ENCODE measurements around the gene KCND3. TPM values are rescaled to one million over a fixed set of nuclear protein-coding genes. Genes with fewer than 3 reads are reported as not detected.

The KCND3 gene
- total and polyA plus RNA-seq, 8 donors, result 0.87 to 15.8 (median 4.5) TPM

DNA sequence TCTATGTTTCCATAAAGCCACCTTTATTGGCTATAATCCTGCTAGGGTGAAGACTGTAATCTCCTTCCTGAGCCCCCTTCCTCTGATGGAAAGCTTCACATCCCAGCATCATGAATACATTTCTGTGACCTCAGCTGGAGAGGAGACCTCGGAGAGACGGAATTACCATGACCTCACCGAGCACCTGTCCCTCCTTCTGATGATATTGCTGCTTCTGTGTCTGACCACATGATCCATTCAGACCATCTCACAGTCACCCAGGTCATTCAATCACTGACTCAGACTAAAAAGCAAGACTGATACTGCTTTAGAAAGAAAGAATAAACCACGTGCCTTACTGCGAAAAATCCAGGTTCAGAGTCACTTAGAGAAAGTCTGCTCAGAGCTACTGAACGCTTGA lies 8.8 kb downstream of the KCND3 start:
- Histone ChIP-seq H3K27me3 (peaks cover 0 to 3% (median 0%) of the 10 kb centered on the region in 3 donors), H3K4me1 (peaks cover 6 to 19% (median 15%) of the 10 kb centered on the region in 4 donors), H3K9me3 (no peaks in the 10 kb centered on the region), H3K36me3 (peaks cover 0 to 15% (median 12%) of the 10 kb centered on the region in 4 donors), H3K27ac (no peak overlapping the region), H3K4me3 (no peak overlapping the region)
- no peak for DNase-seq
- 81 to 86% (median 84%) methylated on average over 6 of the region's 6 CpGs for WGBS, 5 donors
- intact Hi-C loops (cut with DNase I; ENCODE audit: low total_unique reads), result loop anchor here (10.0 kb wide), 1 partner anchor 186 kb away; no protein-coding TSS in a partner anchor
- TF ChIP-seq POLR2A (IDR thresholded peaks at IDR 0.05), result no peak
- TF ChIP-seq EP300 (IDR thresholded peaks at IDR 0.05), result no peak
- no peak for TF ChIP-seq CTCF (IDR thresholded peaks at IDR 0.05)
- TF ChIP-seq POLR2AphosphoS5 (IDR thresholded peaks at IDR 0.05), result no peak

DNA sequence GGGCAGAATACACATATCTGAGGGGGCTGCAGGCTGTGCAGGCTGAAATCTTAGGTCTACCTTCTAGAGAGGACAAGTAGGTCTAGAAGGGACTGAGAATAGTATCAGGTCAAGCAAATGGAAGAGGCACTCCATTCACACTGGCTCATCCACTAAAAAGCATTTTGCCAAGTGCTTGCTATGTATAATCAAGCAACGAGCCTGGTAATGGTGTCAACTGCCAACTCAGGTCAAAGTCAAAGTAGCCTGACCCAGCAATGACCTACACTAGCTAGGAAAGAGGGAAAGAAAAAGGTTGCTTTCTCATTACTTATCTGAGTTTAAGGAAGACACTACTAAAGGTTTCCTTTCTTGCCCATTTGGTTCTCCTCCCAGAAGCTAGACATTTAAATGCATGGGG lies 10.8 kb downstream of the KCND3 start:
- H3K27me3 ChIP-seq, result peaks cover 0 to 7% (median 0%) of the 10 kb centered on the region in 3 donors
- no peak overlapping the region for H3K4me3 ChIP-seq
- no peak overlapping the region for H3K27ac ChIP-seq
- 17 to 36% (median 23%) methylated on average over 1 of the region's 1 CpG for WGBS, 5 donors
- intact Hi-C loops (cut with DNase I; ENCODE audit: low total_unique reads), result no loop called here
- DNase-seq, result no peak
- H3K9me3 ChIP-seq, result no peaks in the 10 kb centered on the region
- peaks cover 6 to 22% (median 16%) of the 10 kb centered on the region in 4 donors for H3K4me1 ChIP-seq
- TF ChIP-seq EP300 (IDR thresholded peaks at IDR 0.05) (no peak), POLR2A (IDR thresholded peaks at IDR 0.05) (no peak), CTCF (IDR thresholded peaks at IDR 0.05) (no peak), POLR2AphosphoS5 (IDR thresholded peaks at IDR 0.05) (no peak)
- peaks cover 0 to 24% (median 15%) of the 10 kb centered on the region in 4 donors for H3K36me3 ChIP-seq

DNA sequence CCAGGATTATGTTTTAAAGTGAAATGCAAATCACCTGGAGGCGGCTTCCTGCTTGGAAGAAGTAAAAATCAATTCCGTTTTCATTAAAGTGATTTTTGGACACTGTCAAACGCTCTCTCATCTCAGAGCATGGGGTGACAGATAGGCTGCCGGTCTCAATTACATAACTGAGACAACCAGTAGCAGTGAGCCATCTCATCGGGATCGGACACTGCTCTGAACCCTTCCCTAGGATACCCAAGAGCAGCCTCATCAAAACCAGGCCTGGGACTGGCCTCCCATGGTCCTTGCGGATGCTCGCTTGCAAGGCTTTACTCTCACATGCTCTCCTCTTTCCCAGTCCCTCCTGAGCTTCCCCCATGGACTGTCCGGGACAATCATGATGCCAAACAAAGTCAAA lies 12.1 kb downstream of the KCND3 start:
- H3K4me3 ChIP-seq, result no peak overlapping the region
- WGBS, 5 donors, result 54 to 67% (median 64%) methylated on average over 9 of the region's 9 CpGs
- intact Hi-C loops (cut with DNase I; ENCODE audit: low total_unique reads), result no loop called here
- H3K4me1 ChIP-seq, result peaks cover 6 to 22% (median 16%) of the 10 kb centered on the region in 4 donors
- no peak for DNase-seq
- H3K27me3 ChIP-seq, result peaks cover 0 to 9% (median 0%) of the 10 kb centered on the region in 3 donors
- no peaks in the 10 kb centered on the region for H3K9me3 ChIP-seq
- TF ChIP-seq CTCF (IDR thresholded peaks at IDR 0.05) (no peak), POLR2AphosphoS5 (IDR thresholded peaks at IDR 0.05) (no peak), POLR2A (IDR thresholded peaks at IDR 0.05) (no peak), EP300 (IDR thresholded peaks at IDR 0.05) (no peak)
- peaks cover 0 to 22% (median 14%) of the 10 kb centered on the region in 4 donors for H3K36me3 ChIP-seq
- H3K27ac ChIP-seq, result peak overlapping the region in 1 of 5 donors; percentile 2

DNA sequence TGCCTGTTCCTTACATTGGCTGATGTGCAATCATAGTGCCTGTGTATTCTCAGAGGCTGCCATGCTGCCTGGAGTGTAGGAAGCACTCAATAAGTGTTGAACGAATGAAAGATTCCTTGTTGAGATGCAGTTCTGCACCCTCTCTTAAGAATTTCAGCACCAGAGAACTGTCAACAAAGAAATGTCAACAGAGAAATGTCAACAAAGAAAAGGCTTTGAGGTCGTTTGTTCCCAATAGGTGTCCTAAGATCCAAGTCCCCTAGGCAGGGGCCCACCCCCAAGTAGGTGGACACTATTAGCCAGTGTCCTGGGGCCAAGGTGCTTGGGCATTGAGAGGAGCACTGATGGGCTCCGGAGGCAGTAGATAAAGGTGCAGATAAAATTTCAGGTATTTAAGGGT lies 12.6 kb downstream of the KCND3 start:
- no peak for TF ChIP-seq POLR2AphosphoS5 (IDR thresholded peaks at IDR 0.05)
- no peak for TF ChIP-seq CTCF (IDR thresholded peaks at IDR 0.05)
- no peak for TF ChIP-seq EP300 (IDR thresholded peaks at IDR 0.05)
- no peak for TF ChIP-seq POLR2A (IDR thresholded peaks at IDR 0.05)
- Histone ChIP-seq H3K27me3 (peaks cover 0 to 9% (median 0%) of the 10 kb centered on the region in 3 donors), H3K36me3 (peaks cover 0 to 17% (median 9%) of the 10 kb centered on the region in 4 donors), H3K27ac (peak overlapping the region in 1 of 5 donors; percentile 2), H3K4me3 (no peak overlapping the region), H3K9me3 (no peaks in the 10 kb centered on the region), H3K4me1 (peaks cover 6 to 22% (median 16%) of the 10 kb centered on the region in 4 donors)
- no peak for DNase-seq
- WGBS, 5 donors, result 16 to 45% (median 32%) methylated on average over 3 of the region's 3 CpGs
- intact Hi-C loops (cut with DNase I; ENCODE audit: low total_unique reads), result no loop called here
